Hepatocyte (in vitro differentiated cells): ENCODE data around the gene CDX4.
A peak's percentile ranks its signal among the peaks of the same experiment; 100 is the strongest.

Experiments used
- CTCF ChIP-seq: fragments of 200-600 bp; sonication (generic); IDR thresholded peaks from 2 replicates; pipeline ENCODE4 v1.5.1; 2016; ENCODE audit warnings: antibody characterized with exemption, mild to moderate bottlenecking; ENCODE audit not compliant: poor library complexity
- EZH2 ChIP-seq: fragments of 200-600 bp; sonication (generic); IDR thresholded peaks from 2 replicates; pipeline ENCODE4 v1.6.1; 2016; ENCODE audit warnings: antibody characterized with exemption, mild to moderate bottlenecking, borderline replicate concordance

DNA sequence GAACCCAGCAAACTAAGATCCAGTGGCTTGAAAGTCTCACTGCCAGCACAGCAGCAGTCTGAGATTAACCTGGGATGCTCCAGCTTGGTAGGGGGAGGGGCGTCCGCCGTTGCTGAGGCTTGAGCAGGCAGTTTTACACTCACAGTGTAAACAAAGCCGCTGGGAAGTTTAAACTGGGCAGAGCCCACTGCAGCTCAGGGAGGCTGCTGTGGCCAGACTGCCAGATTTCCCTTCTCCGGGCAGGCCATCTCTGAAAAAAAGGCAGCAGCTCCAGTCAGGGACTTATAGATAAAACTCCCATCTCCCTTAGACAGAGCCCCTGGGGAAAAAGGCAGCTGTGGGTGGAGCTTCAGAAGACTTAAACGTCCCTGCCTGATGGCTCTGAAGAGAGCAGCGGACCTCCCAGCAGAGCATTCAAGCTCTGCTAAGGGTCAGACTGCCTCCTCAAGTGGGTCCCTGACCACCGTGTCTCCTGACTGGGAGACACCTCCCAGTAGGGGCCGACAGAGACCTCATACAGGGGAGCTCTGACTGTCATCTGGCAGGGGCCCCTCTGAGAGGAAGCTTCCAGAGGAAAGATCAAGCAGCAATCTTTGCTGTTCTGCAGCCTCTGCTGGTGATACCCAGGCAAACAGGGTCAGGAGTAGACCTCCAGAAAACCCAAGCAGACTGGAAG lies 45.1 kb upstream of the CDX4 start:
- TF ChIP-seq CTCF: peak; percentile 5
- no peak for TF ChIP-seq EZH2
